K562 (cell line): ENCODE data around the gene HTR1D. TPM values are rescaled to one million over a fixed set of nuclear protein-coding genes. Genes with fewer than 3 reads are reported as not detected.

Experiments used
- CBX2 ChIP-seq: fragments of 200-600 bp; sonication (generic); IDR thresholded peaks from one replicate; pipeline ENCODE4 v1.6.1; 2012; ENCODE audit warnings: mild to moderate bottlenecking, low read length, inconsistent platforms; ENCODE audit not compliant: insufficient read depth, poor library complexity, severe bottlenecking
- CHD2 ChIP-seq: IDR thresholded peaks from 2 replicates; pipeline ENCODE4 v1.6.1; 2011; ENCODE audit warnings: low read depth, low read length
- DACH1 ChIP-seq: fragments of 450-650 bp; IDR thresholded peaks from 2 replicates; pipeline ENCODE4 v1.6.1; 2018; ENCODE audit not compliant: partially characterized antibody
- IRF2 ChIP-seq: sonication (generic); formaldehyde crosslinking; IDR thresholded peaks from 2 replicates; pipeline ENCODE4 v1.8.1; 2022; ENCODE audit warnings: mild to moderate bottlenecking, missing genetic modification reagents
- KDM5B ChIP-seq: fragments of 200-600 bp; sonication (generic); IDR thresholded peaks from 2 replicates; pipeline ENCODE4 v1.6.1; 2012; ENCODE audit warnings: low read depth, mild to moderate bottlenecking, moderate library complexity, low read length, control low read depth, inconsistent platforms; ENCODE audit not compliant: insufficient replicate concordance
- MEIS2 ChIP-seq: fragments of 450-650 bp; IDR thresholded peaks from 2 replicates; pipeline ENCODE4 v1.6.1; 2014; ENCODE audit warnings: mild to moderate bottlenecking; ENCODE audit not compliant: partially characterized antibody
- MTF1 ChIP-seq: fragments of 250-450 bp; sonication (Bioruptor Pico); IDR thresholded peaks from 2 replicates; pipeline ENCODE4 v1.9.0; 2021; ENCODE audit warnings: moderate library complexity, mild to moderate bottlenecking, inconsistent platforms, borderline replicate concordance
- MYBL2 ChIP-seq, 2 experiments: fragments of 450-650 bp in 1 of 2; sonication (generic) in 1 of 2; formaldehyde crosslinking in 1 of 2; IDR thresholded peaks; 2 replicates each; pipeline versions ENCODE4 v1.6.1 to v1.8.1; 2017 to 2022; ENCODE audit warnings: borderline replicate concordance in 1 of 2, inconsistent platforms in 1 of 2, low read depth in 1 of 2, mild to moderate bottlenecking in 1 of 2, missing genetic modification reagents in 1 of 2, moderate library complexity in 1 of 2
- NFE2 ChIP-seq: IDR thresholded peaks from 2 replicates; pipeline ENCODE4 v1.6.1; 2014; ENCODE audit warnings: antibody characterized with exemption, low read depth
- PRPF4 ChIP-seq: fragments of 200-400 bp; formaldehyde crosslinking; IDR thresholded peaks from one replicate; pipeline ENCODE4 v1.6.1; 2017; ENCODE audit warnings: low read length, low read depth, mild to moderate bottlenecking; ENCODE audit not compliant: insufficient read depth, poor library complexity, severe bottlenecking
- RAD21 ChIP-seq, 2 experiments: fragments of 250-450 bp in 1 of 2; fragments of 450-650 bp in 1 of 2; sonication (Bioruptor Pico) in 1 of 2; formaldehyde crosslinking in 1 of 2; IDR thresholded peaks in 1 of 2; conservative IDR thresholded peaks in 1 of 2; 2 replicates each; pipeline versions ENCODE4 v1.4.0 to v1.8.0; 2020 to 2022; ENCODE audit warnings: mild to moderate bottlenecking in 2 of 2, moderate library complexity in 1 of 2
- SIN3B ChIP-seq: fragments of 450-650 bp; IDR thresholded peaks from 2 replicates; pipeline ENCODE4 v1.6.1; 2017; ENCODE audit warnings: low read depth, mild to moderate bottlenecking, moderate library complexity
- TAF1 ChIP-seq: IDR thresholded peaks from 2 replicates; pipeline ENCODE4 v1.6.1; 2011; ENCODE audit warnings: mild to moderate bottlenecking, low read length, moderate library complexity; ENCODE audit not compliant: insufficient read depth, control insufficient read depth, severe bottlenecking; ENCODE audit errors: extremely low read depth
- THRAP3 ChIP-seq: fragments of 450-650 bp; IDR thresholded peaks from 2 replicates; pipeline ENCODE4 v1.6.1; 2016; ENCODE audit warnings: mild to moderate bottlenecking, inconsistent platforms, borderline replicate concordance
- ZNF354B ChIP-seq: fragments of 250-450 bp; sonication (Bioruptor Pico); IDR thresholded peaks from 2 replicates; pipeline ENCODE4 v1.4.0; 2020
- ZNF75A ChIP-seq: fragments of 450-650 bp; formaldehyde crosslinking; IDR thresholded peaks from 2 replicates; pipeline ENCODE4 v1.4.0; 2020; ENCODE audit warnings: mild to moderate bottlenecking
- ZNF785 ChIP-seq: fragments of 250-450 bp; sonication (Bioruptor Pico); IDR thresholded peaks from 2 replicates; pipeline ENCODE4 v1.4.0; 2020; ENCODE audit warnings: mild to moderate bottlenecking
- polyA plus RNA-seq, 8 experiments: library from polyadenylated mRNA; depleted of rRNA in 4 of 8; stranded (reverse) in 5 of 8; unstranded in 3 of 8; fragments of >200 nt; fragmentation: Nextera tagmentation in 2 of 8; fragmentation: Illumina TruSeq in 1 of 8; extraction: Ambion mirVana in 2 of 8; extraction: Trizol in 1 of 8; gene quantifications; 2 replicates each; pipeline versions ENCODE4 v1.2.1 to v1.2.3, GENCODE V29; 2011 to 2014; ENCODE audit warnings: inconsistent platforms in 1 of 8, missing spikeins in 1 of 8
- total RNA-seq, 7 experiments: library from RNA; depleted of rRNA in 6 of 7; stranded (reverse); fragments of >200 nt in 6 of 7; fragmentation: Illumina TruSeq in 2 of 7; extraction: Trizol in 2 of 7; gene quantifications; 2 replicates each; pipeline versions ENCODE4 v1.2.1 to v1.2.3, GENCODE V29; 2011 to 2021; ENCODE audit warnings: low replicate concordance in 1 of 7
- TF ChIP-seq, protein P1 (sequence below): sonication (generic); formaldehyde crosslinking; IDR thresholded peaks from 2 replicates; pipeline ENCODE4 v1.8.0; 2022; ENCODE audit warnings: mild to moderate bottlenecking, low read depth, missing genetic modification reagents
- TF ChIP-seq, protein P2 (sequence below), 3 experiments: fragments of 200-800 bp in 1 of 3; fragments of 250-450 bp in 1 of 3; fragments of 450-650 bp in 1 of 3; sonication (Bioruptor Pico) in 1 of 3; sonication (Bioruptor generic) in 1 of 3; formaldehyde crosslinking in 1 of 3; IDR thresholded peaks; 2 replicates each; pipeline versions ENCODE4 v1.6.1 to v1.8.0; 2016 to 2022; ENCODE audit warnings: mild to moderate bottlenecking in 2 of 3, missing genetic modification characterization in 2 of 3, missing compliant biosample characterization in 1 of 3, moderate library complexity in 1 of 3
- TF ChIP-seq, protein P3 (sequence below): fragments of 250-450 bp; sonication (Bioruptor Pico); IDR thresholded peaks from 2 replicates; pipeline ENCODE4 v1.4.0; 2020; ENCODE audit warnings: mild to moderate bottlenecking, moderate library complexity, borderline replicate concordance

Gene HTR1D
- total and polyA plus RNA-seq, 9 of the 15 experiments (the other 6 are each of a cell fraction or from before 2014, with no cell fraction given): 0.03 to 0.09 (median 0.04) TPM; not detected in 4

DNA sequence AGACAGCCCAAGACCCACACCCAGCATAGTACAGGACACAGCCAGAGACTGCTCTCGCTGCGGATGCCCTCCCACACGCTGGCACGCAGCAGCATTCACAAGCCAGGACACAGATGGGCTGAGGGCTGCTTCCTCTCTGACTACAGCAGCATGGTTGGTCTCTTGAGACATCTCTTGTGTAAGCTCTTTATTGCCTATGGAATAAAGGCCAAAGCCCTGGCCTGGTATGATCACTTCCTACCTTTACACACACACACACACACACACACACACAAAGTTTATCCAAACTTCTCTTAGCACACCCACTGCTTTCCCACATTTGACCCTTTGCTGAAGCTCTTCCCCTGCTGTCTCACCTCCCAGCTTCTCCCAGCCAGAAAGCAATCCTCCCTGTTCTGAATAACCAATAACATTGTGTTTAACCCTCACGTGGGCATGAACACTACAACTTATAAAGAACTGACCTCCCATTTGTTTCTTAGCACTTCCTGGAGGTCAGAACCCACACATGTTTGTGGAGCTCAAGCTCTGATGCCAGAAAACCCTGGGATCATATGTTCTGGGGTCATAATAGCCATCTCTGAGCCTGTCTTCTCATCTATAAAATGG lies 47.5 kb downstream of the HTR1D start (continued):
- TF ChIP-seq, protein P1, sequence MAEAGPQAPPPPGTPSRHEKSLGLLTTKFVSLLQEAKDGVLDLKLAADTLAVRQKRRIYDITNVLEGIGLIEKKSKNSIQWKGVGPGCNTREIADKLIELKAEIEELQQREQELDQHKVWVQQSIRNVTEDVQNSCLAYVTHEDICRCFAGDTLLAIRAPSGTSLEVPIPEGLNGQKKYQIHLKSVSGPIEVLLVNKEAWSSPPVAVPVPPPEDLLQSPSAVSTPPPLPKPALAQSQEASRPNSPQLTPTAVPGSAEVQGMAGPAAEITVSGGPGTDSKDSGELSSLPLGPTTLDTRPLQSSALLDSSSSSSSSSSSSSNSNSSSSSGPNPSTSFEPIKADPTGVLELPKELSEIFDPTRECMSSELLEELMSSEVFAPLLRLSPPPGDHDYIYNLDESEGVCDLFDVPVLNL (CRISPR knock-in tag): no peak
- no peak for TF ChIP-seq ZNF785 (CRISPR knock-in tag)
- TF ChIP-seq RAD21 (CRISPR knock-in tag; conservative IDR thresholded peaks at IDR 0.05 in 1 of 2, IDR thresholded peaks at IDR 0.05 in 1 of 2): no peak
- TF ChIP-seq MEIS2: no peak
- no peak for TF ChIP-seq SIN3B
- no peak for TF ChIP-seq ZNF354B (CRISPR knock-in tag)
- TF ChIP-seq MTF1 (CRISPR knock-in tag): no peak
- TF ChIP-seq NFE2: no peak
- TF ChIP-seq THRAP3: no peak
- TF ChIP-seq PRPF4: no peak
- TF ChIP-seq, protein P2, sequence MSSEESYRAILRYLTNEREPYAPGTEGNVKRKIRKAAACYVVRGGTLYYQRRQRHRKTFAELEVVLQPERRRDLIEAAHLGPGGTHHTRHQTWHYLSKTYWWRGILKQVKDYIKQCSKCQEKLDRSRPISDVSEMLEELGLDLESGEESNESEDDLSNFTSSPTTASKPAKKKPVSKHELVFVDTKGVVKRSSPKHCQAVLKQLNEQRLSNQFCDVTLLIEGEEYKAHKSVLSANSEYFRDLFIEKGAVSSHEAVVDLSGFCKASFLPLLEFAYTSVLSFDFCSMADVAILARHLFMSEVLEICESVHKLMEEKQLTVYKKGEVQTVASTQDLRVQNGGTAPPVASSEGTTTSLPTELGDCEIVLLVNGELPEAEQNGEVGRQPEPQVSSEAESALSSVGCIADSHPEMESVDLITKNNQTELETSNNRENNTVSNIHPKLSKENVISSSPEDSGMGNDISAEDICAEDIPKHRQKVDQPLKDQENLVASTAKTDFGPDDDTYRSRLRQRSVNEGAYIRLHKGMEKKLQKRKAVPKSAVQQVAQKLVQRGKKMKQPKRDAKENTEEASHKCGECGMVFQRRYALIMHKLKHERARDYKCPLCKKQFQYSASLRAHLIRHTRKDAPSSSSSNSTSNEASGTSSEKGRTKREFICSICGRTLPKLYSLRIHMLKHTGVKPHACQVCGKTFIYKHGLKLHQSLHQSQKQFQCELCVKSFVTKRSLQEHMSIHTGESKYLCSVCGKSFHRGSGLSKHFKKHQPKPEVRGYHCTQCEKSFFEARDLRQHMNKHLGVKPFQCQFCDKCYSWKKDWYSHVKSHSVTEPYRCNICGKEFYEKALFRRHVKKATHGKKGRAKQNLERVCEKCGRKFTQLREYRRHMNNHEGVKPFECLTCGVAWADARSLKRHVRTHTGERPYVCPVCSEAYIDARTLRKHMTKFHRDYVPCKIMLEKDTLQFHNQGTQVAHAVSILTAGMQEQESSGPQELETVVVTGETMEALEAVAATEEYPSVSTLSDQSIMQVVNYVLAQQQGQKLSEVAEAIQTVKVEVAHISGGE (CRISPR knock-in tag; IDR thresholded peaks at IDR 0.05): 0 out of 6 replicates have a peak, but pooled peaks of 1 of the 3 experiments have one; percentile 41
- no peak for TF ChIP-seq MYBL2 (IDR thresholded peaks at IDR 0.05; ENCODE audit: low read depth)
- no peak for TF ChIP-seq MYBL2 (CRISPR knock-in tag; IDR thresholded peaks at IDR 0.05; ENCODE audit: borderline replicate concordance)
- TF ChIP-seq KDM5B: peak; percentile 73
- TF ChIP-seq CHD2: no peak
- TF ChIP-seq IRF2 (CRISPR knock-in tag): no peak
- TF ChIP-seq TAF1: peak; percentile 34
- TF ChIP-seq ZNF75A: no peak
- no peak for TF ChIP-seq DACH1
- TF ChIP-seq, protein P3, sequence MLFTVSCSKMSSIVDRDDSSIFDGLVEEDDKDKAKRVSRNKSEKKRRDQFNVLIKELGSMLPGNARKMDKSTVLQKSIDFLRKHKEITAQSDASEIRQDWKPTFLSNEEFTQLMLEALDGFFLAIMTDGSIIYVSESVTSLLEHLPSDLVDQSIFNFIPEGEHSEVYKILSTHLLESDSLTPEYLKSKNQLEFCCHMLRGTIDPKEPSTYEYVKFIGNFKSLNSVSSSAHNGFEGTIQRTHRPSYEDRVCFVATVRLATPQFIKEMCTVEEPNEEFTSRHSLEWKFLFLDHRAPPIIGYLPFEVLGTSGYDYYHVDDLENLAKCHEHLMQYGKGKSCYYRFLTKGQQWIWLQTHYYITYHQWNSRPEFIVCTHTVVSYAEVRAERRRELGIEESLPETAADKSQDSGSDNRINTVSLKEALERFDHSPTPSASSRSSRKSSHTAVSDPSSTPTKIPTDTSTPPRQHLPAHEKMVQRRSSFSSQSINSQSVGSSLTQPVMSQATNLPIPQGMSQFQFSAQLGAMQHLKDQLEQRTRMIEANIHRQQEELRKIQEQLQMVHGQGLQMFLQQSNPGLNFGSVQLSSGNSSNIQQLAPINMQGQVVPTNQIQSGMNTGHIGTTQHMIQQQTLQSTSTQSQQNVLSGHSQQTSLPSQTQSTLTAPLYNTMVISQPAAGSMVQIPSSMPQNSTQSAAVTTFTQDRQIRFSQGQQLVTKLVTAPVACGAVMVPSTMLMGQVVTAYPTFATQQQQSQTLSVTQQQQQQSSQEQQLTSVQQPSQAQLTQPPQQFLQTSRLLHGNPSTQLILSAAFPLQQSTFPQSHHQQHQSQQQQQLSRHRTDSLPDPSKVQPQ (CRISPR knock-in tag): no peak
- TF ChIP-seq CBX2: no peak
